ENCODE measurements around the gene FUT6. TPM values are rescaled to one million over a fixed set of nuclear protein-coding genes. Genes with fewer than 3 reads are reported as not detected.
A peak's percentile ranks its signal among the peaks of the same experiment; 100 is the strongest.

FUT6 gene
- total and polyA plus RNA-seq, 4 donors: 2.6 to 14.0 (median 7.3) TPM

DNA sequence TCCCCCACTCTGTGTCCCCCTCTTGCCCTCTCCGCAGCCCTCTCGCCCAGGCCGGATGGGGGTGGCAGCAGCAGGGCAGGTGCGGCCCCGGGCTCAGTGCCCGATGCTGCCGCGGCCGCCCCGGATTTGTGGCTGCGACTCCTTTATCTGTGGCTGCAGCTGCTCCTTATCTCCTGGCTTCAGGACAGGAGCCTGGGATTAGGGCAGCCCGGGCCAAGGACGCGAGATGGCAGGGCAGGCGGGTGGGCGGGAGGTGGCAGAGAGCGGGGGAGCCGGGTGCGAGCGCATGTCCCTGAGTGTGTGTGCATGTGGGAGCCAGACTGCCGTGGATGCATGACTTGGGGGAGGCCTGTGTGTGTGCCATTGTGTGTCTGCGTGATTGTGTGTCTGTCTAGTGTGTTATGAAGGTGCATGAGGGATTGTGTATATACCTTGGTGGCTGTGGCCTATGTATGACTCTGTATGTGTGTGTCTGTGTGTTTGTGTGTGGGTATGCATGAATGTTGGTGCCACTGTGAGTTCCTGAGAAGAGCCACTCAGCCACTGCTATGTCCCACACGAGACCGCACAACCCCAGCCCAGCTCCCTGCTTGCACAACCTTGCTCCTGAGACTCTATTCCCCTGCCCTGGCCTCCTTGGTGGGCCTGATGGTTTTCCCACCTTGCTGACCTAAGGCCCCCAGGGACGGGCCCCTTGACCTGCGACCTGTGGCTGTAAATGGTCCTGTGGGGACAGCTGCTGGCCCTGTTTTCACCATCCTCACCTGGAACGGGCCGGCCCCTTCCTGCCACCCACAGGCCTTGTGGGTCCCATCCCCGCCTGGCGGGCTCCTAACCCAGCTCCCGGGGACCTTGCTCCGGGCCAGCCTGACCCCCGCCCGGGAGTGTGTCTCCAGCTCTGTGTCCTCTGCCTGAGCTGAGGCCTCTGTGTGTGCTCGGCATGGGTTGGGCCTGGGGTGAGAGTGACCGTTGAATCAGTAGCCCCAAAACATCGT, 40.0 kb downstream of the FUT6 start:
- peaks cover 27 to 50% (median 39%) of the 10 kb centered on the region in 4 donors for H3K4me1 ChIP-seq (ENCODE audit: control insufficient read depth in 4 of 4, insufficient read depth in 4 of 4, low read length in 3 of 4)
- no peaks in the 10 kb centered on the region for H3K9me3 ChIP-seq (ENCODE audit: control insufficient read depth in 4 of 4, low read length in 3 of 4)
- no peaks in the 10 kb centered on the region for H3K27me3 ChIP-seq (ENCODE audit: control insufficient read depth in 4 of 4, insufficient read depth in 4 of 4, low read length in 3 of 4)
- H3K27ac ChIP-seq (ENCODE audit: low read depth in 1 of 2, low read length in 2 of 2): peak overlapping the region; percentile 62 to 71
- DNase-seq (ENCODE audit: low spot score): peak; percentile 82
- WGBS: 37% methylated on average over 37 of the region's 37 CpGs
- no peaks in the 10 kb centered on the region for H3K36me3 ChIP-seq (ENCODE audit: control insufficient read depth in 4 of 4, insufficient read depth in 3 of 4, low read depth in 1 of 4, low read length in 3 of 4)
- no peak overlapping the region for H3K9ac ChIP-seq (ENCODE audit: low read depth in 1 of 2, low read length in 2 of 2)
- H3K4me3 ChIP-seq (ENCODE audit: low read depth in 1 of 3, low read length in 3 of 3): no peak overlapping the region
- no peak for TF ChIP-seq NR2F2 (IDR thresholded peaks at IDR 0.05)
- TF ChIP-seq TAF1 (conservative IDR thresholded peaks at IDR 0.05): no peak
- TF ChIP-seq SP1 (IDR thresholded peaks at IDR 0.05): peak; percentile 41
- no peak for TF ChIP-seq GABPA (IDR thresholded peaks at IDR 0.05 in 1 of 2, conservative IDR thresholded peaks at IDR 0.05 in 1 of 2)
- TF ChIP-seq YY1 (IDR thresholded peaks at IDR 0.05): no peak
- TF ChIP-seq, protein P1, sequence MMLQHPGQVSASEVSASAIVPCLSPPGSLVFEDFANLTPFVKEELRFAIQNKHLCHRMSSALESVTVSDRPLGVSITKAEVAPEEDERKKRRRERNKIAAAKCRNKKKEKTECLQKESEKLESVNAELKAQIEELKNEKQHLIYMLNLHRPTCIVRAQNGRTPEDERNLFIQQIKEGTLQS (IDR thresholded peaks at IDR 0.05): no peak
- no peak for TF ChIP-seq RAD21 (IDR thresholded peaks at IDR 0.05)
- no peak for TF ChIP-seq MAX (IDR thresholded peaks at IDR 0.05)
- peak; percentile 54 to 57 for TF ChIP-seq RXRA (IDR thresholded peaks at IDR 0.05)
- TF ChIP-seq REST (IDR thresholded peaks at IDR 0.05): no peak
- no peak for TF ChIP-seq FOXA2 (IDR thresholded peaks at IDR 0.05)
- TF ChIP-seq, protein P2, sequence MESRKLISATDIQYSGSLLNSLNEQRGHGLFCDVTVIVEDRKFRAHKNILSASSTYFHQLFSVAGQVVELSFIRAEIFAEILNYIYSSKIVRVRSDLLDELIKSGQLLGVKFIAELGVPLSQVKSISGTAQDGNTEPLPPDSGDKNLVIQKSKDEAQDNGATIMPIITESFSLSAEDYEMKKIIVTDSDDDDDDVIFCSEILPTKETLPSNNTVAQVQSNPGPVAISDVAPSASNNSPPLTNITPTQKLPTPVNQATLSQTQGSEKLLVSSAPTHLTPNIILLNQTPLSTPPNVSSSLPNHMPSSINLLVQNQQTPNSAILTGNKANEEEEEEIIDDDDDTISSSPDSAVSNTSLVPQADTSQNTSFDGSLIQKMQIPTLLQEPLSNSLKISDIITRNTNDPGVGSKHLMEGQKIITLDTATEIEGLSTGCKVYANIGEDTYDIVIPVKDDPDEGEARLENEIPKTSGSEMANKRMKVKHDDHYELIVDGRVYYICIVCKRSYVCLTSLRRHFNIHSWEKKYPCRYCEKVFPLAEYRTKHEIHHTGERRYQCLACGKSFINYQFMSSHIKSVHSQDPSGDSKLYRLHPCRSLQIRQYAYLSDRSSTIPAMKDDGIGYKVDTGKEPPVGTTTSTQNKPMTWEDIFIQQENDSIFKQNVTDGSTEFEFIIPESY (IDR thresholded peaks at IDR 0.05): no peak
- TF ChIP-seq JUND (IDR thresholded peaks at IDR 0.05): no peak
- TF ChIP-seq EGR1 (IDR thresholded peaks at IDR 0.05; ENCODE audit: low read depth in 2 of 2): no peak
- no peak for TF ChIP-seq CTCF (IDR thresholded peaks at IDR 0.05; ENCODE audit: low read depth, low read length, missing input control)
- TF ChIP-seq FOXA1 (IDR thresholded peaks at IDR 0.05): no peak
- TF ChIP-seq HNF4A (conservative IDR thresholded peaks at IDR 0.05): peak in 1 of 2 donors; percentile 40
- TF ChIP-seq HNF4G (IDR thresholded peaks at IDR 0.05): no peak

All from liver (tissue), 9 donors.